GM23248 (cell line): ENCODE data around the gene DYNC2LI1.

Source experiments
- EZH2 ChIP-seq: fragments of 200-600 bp; sonication (generic); IDR thresholded peaks from 2 replicates; pipeline ENCODE4 v1.6.1; 2018; ENCODE audit warnings: antibody characterized with exemption, mild to moderate bottlenecking; ENCODE audit not compliant: insufficient read depth, poor library complexity, severe bottlenecking
- EZH2phosphoT487 ChIP-seq: fragments of 200-600 bp; sonication (generic); IDR thresholded peaks from 2 replicates; pipeline ENCODE4 v1.6.1; 2018; ENCODE audit warnings: antibody characterized with exemption, moderate library complexity, mild to moderate bottlenecking, low read depth; ENCODE audit not compliant: insufficient read depth

- TF ChIP-seq EZH2 (no peak), EZH2phosphoT487 (no peak)
These were observed 14.1 kb downstream of the DYNC2LI1 start for GRCh38 chr2:43787895-43788294.
